BJ (cell line): ENCODE data around the gene TSSK3. TPM values are rescaled to one million over a fixed set of nuclear protein-coding genes. Genes with fewer than 3 reads are reported as not detected.

Source experiments
- CTCF ChIA-PET: fragments of 350-600 bp; formaldehyde crosslinking; extraction: SDS; loops from one replicate; lab custom pipeline; 2021; ENCODE audit warnings: antibody characterized with exemption, inconsistent platforms; lab: Yijun Ruan, JAX
- POLR2A ChIA-PET: fragments of 300-600 bp; sonication (Branson Sonifier 250); formaldehyde crosslinking; extraction: SDS; loops from one replicate; lab custom pipeline; 2021; ENCODE audit warnings: antibody characterized with exemption; lab: Charles Lee
- DNase-seq: peaks from one replicate; pipeline ENCODE4 v3.0.0-alpha.2; 2011; ENCODE audit warnings: low read depth
- H3K27me3 ChIP-seq: 2 replicates; pipeline ENCODE4 v1.6.0; 2011; ENCODE audit warnings: low read length; ENCODE audit not compliant: control insufficient read depth, insufficient read depth
- H3K36me3 ChIP-seq: 2 replicates; pipeline ENCODE4 v1.5.1; 2011; ENCODE audit warnings: low read length; ENCODE audit not compliant: control insufficient read depth, insufficient read depth
- H3K4me3 ChIP-seq: 2 replicates; pipeline ENCODE4 v1.5.1; 2011; ENCODE audit warnings: low read depth, mild to moderate bottlenecking, control low read depth, low read length
- polyA plus RNA-seq: library from polyadenylated mRNA; depleted of rRNA; stranded (reverse); fragments of >200 nt; gene quantifications from 2 replicates; pipeline ENCODE4 v1.2.3, GENCODE V29; 2011
- TF ChIP-seq, protein P1 (sequence below): IDR thresholded peaks from 2 replicates; pipeline ENCODE4 v1.5.1; 2011; ENCODE audit warnings: low read depth, mild to moderate bottlenecking, control low read depth, inconsistent platforms, low read length, moderate library complexity; ENCODE audit not compliant: insufficient read depth

The TSSK3 gene
- polyA plus RNA-seq, 1 experiment: 0.39 TPM

DNA sequence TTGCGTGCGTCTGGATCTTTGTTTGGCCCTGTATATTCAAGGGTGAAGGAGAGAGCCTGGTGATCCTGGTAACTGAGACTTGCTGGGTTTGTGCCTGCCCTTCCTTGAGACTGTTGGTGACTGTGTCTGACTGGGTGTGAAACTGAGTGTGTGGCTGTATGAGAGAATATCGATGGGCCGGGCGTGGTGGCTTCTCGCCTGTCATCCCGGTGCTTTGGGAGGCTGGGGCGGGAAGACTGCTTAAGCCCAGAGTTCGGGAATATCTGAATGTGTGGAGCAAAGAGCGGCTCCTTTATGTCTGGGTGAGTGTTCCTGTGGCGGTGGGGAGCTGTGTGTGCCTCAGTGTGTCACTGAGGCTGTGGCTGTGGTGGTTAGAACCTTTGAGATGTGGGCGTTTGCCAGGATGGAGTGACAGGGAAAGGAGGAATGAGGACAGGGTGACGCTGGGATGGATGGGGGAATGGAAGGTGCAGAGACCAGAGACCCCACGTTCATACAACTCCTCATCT, 23.6 kb upstream of the TSSK3 start:
- POLR2A ChIA-PET: no interaction called here

DNA sequence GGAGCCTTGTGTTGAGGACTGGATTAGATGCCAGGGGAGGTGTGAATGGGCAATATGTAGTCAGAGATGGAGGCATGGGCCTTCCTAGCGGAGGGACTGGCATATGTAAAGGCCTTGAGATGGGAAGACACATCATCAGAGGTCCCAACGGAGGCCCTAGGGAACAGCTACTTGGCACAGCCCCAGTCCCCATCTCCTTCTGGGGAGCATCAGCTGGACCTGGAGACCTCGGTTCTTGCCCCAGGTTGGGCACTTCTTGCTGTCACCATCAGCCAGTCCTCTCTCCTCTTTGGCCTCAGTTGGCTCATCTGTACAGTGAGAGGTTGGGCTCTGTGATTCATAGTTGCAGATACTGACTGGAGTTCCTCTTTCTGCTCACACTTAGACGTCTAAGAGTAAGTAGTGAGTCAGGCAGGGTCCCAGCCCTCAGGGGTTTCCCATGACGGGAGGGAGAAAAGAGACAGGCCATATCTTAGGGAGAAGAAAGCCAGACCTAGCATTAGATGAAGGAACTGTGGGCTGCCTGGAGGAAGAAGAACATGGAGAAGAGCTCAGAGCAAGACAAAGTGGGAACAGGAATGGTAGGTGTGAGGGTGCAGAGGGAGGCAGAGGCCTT, 22.9 kb upstream of the TSSK3 start:
- CTCF ChIA-PET: no interaction called here

More for the DNA sequence above, 23.6 kb upstream of the TSSK3 start:
- TF ChIP-seq, protein P1, sequence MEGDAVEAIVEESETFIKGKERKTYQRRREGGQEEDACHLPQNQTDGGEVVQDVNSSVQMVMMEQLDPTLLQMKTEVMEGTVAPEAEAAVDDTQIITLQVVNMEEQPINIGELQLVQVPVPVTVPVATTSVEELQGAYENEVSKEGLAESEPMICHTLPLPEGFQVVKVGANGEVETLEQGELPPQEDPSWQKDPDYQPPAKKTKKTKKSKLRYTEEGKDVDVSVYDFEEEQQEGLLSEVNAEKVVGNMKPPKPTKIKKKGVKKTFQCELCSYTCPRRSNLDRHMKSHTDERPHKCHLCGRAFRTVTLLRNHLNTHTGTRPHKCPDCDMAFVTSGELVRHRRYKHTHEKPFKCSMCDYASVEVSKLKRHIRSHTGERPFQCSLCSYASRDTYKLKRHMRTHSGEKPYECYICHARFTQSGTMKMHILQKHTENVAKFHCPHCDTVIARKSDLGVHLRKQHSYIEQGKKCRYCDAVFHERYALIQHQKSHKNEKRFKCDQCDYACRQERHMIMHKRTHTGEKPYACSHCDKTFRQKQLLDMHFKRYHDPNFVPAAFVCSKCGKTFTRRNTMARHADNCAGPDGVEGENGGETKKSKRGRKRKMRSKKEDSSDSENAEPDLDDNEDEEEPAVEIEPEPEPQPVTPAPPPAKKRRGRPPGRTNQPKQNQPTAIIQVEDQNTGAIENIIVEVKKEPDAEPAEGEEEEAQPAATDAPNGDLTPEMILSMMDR: no peak
- CTCF ChIA-PET: no interaction called here
- H3K36me3 ChIP-seq: 0 out of 2 replicates have a peak, but pooled peaks cover 2% of the 10 kb centered on the region
- H3K4me3 ChIP-seq: no peak overlapping the region
- no peak for DNase-seq
- no peaks in the 10 kb centered on the region for H3K27me3 ChIP-seq

DNA sequence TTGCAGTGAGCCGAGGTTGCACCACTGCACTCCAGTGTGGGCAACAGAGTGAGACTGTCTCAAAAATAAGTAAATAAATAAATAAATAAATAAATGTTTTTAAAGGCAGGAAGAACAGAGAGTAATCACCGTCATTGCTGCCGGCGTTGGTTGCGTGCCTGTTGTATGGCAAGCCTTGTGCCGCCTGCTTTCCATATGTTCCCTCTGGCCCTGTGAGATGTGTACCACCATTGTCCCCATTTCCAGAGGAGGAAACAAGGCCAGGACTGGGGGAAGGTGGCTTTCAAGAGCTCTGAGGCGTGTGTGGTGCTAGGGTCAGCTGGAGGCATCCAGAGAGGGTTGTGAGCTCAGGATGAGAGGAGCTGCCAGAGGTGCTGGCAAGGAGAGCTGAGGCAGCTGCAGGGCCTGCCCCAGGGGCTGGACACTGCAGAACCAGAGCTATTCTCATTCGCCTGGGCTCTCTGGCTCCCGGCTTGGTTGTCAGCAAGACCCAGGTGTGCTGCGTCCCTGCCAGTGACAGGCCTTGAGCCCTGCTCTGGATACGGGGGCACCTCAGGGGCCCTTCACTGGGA, 21.1 kb upstream of the TSSK3 start:
- CTCF ChIA-PET: no interaction called here
- TF ChIP-seq, protein P1: no peak
- H3K36me3 ChIP-seq: no peaks in the 10 kb centered on the region
- POLR2A ChIA-PET: no interaction called here
- H3K27me3 ChIP-seq: no peaks in the 10 kb centered on the region
- no peak overlapping the region for H3K4me3 ChIP-seq
- no peak for DNase-seq

More for the DNA sequence above, 22.9 kb upstream of the TSSK3 start:
- no peak overlapping the region for H3K4me3 ChIP-seq
- DNase-seq: no peak
- 0 out of 2 replicates have a peak, but pooled peaks cover under 1% of the 10 kb centered on the region for H3K36me3 ChIP-seq
- H3K27me3 ChIP-seq: no peaks in the 10 kb centered on the region
- POLR2A ChIA-PET: no interaction called here
- TF ChIP-seq, protein P1: no peak

DNA sequence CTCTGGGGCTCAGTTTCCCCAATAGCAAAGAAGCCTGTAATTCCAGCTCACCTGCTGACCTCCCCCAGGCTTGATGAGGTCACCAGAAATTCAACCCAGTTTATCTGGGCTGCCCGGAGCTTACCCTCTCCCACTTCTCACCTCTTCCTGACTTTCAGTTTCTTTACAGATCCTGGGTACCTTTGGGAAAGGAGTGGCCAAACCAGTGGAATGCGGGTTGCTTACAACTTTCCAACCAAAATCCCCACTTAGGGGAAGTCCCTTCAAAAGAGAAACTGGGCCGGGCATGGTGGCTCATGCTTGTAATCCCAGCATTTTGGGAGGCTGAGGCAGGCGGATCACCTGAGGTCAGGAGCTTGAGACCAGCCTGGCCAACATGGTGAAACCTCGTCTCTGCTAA, 20.4 kb upstream of the TSSK3 start:
- DNase-seq: no peak
- no peak overlapping the region for H3K4me3 ChIP-seq
- H3K27me3 ChIP-seq: no peaks in the 10 kb centered on the region
- TF ChIP-seq, protein P1: no peak
- ChIA-PET CTCF (no interaction called here), POLR2A (no interaction called here)
- no peaks in the 10 kb centered on the region for H3K36me3 ChIP-seq

DNA sequence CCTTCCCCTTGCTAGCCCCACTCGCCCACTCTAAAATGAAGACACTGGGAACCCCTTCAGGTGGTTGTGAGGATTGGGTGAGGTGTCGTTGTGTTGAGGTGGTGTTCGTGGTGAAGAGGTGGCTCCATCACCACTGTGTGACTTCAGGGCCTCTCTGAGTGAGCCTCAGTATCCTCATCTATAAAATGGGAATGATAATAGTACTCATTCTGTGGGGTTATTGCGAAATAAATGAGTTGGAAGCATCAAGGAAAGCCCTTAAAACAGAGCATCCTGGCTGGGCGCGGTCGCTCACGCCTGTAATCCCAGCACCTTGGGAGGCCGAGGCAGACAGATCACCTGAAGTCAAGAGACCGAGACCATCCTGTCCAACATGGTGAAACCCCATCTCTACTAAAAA, 19.6 kb upstream of the TSSK3 start:
- no peak overlapping the region for H3K4me3 ChIP-seq
- no peak for DNase-seq
- no peaks in the 10 kb centered on the region for H3K36me3 ChIP-seq
- TF ChIP-seq, protein P1: no peak
- H3K27me3 ChIP-seq: no peaks in the 10 kb centered on the region
- POLR2A ChIA-PET: no interaction called here
- CTCF ChIA-PET: no interaction called here
